Coronary artery (tissue), 2 donors: ENCODE measurements around the gene TPM4.
"Not testable (repeated sequence)": the region's sequence is repeated elsewhere in the genome, so short reads cannot be mapped to it uniquely, and the experiment has no call there.

Source experiments
- DNase-seq: peaks from one replicate; pipeline ENCODE4 v3.0.0-alpha.2; 2017; ENCODE audit warnings: low spot score
- H3K27ac ChIP-seq, 2 donors: fragments of 200-600 bp; sonication (generic); one replicate each; pipeline ENCODE4 v1.5.1; 2016 to 2019
- H3K4me3 ChIP-seq: fragments of 200-600 bp; sonication (generic); 2 replicates; pipeline ENCODE4 v1.5.1; 2016; ENCODE audit warnings: mild to moderate bottlenecking, moderate library complexity
- CTCF ChIP-seq: fragments of 200-600 bp; sonication (generic); IDR thresholded peaks from one replicate; pipeline ENCODE4 v1.5.1; 2019; ENCODE audit warnings: antibody characterized with exemption

Gene TPM4

GRCh38 chr19:16098416-16098768, 22.1 kb downstream of the TPM4 start:
- TF ChIP-seq CTCF: no peak
- H3K4me3 ChIP-seq: no peak overlapping the region
- H3K27ac ChIP-seq: peak overlapping the region in 1 of 2 donors; percentile 56
- DNase-seq: no peak

- H3K27ac ChIP-seq: peak overlapping the region in 1 of 2 donors; percentile 24
- DNase-seq: no peak
- H3K4me3 ChIP-seq: no peak overlapping the region
- TF ChIP-seq CTCF: no peak
Observed at GRCh38 chr19:16098821-16099220, 22.5 kb downstream of the TPM4 start.

- H3K4me3 ChIP-seq, DNase-seq, H3K27ac ChIP-seq: not testable (repeated sequence)
Observed at GRCh38 chr19:16099314-16099965, 23.1 kb downstream of the TPM4 start.

GRCh38 chr19:16100524-16100923, 24.2 kb downstream of the TPM4 start:
- H3K27ac ChIP-seq: no peak overlapping the region
- TF ChIP-seq CTCF: no peak
- DNase-seq: no peak
- H3K4me3 ChIP-seq: no peak overlapping the region

GRCh38 chr19:16104722-16105121, 28.4 kb downstream of the TPM4 start:
- no peak for DNase-seq
- peak overlapping the region in 1 of 2 donors; percentile 39 for H3K27ac ChIP-seq
- no peak overlapping the region for H3K4me3 ChIP-seq
- no peak for TF ChIP-seq CTCF

- H3K4me3 ChIP-seq: no peak overlapping the region
- TF ChIP-seq CTCF: no peak
- H3K27ac ChIP-seq: peak overlapping the region in 1 of 2 donors; percentile 51
- DNase-seq: no peak
Observed at GRCh38 chr19:16106121-16106520, 29.8 kb downstream of the TPM4 start.

- TF ChIP-seq CTCF: peak; percentile 94
- DNase-seq: peak; percentile 100
- Histone ChIP-seq H3K27ac (peak within 1 kb of the TSS; percentile 90 to 98), H3K4me3 (peak within 1 kb of the TSS; percentile 98)
Observed at GRCh38 chr19:16111160-16111908, 35.0 kb downstream of the TPM4 start, which contains the start of gene RAB8A. TSS of gene RAB8A (plus strand) at chr19:16111889. CDS start at chr19:16111902, 13 bp downstream.
